IMR-90 (cell line): ENCODE measurements around the gene GAS6. TPM values are rescaled to one million over a fixed set of nuclear protein-coding genes. Genes with fewer than 3 reads are reported as not detected.
A peak's percentile ranks its signal among the peaks of the same experiment; 100 is the strongest.

Source experiments
- ATAC-seq: fragments of 200-7000 bp; cut with Tn5 transposase; 2 replicates; pipeline ENCODE4 v1.9.1; 2020; ENCODE audit warnings: low read depth, mild to moderate bottlenecking, moderate library complexity
- BruUV-seq: library from RNA; stranded (reverse); fragments of 400-500 nt; replicated peaks from 2 replicates; lab custom pipeline; 2021; lab: Mats Ljungman, UMichigan
- CTCF ChIA-PET: fragments of 300-600 bp; formaldehyde crosslinking; extraction: SDS; loops from one replicate; lab custom pipeline; 2021; ENCODE audit warnings: antibody characterized with exemption; lab: Yijun Ruan, JAX
- POLR2A ChIA-PET: fragments of 300-600 bp; sonication (Branson Sonifier 250); formaldehyde crosslinking; loops from one replicate; lab custom pipeline; 2022; ENCODE audit warnings: antibody characterized with exemption; ENCODE audit not compliant: unreplicated experiment; lab: Charles Lee
- DNase-seq: peaks from one replicate; pipeline ENCODE4 v3.0.0; 2013
- H2AFZ ChIP-seq: replicated peaks from 2 replicates; pipeline ENCODE3; 2013; ENCODE audit warnings: low read length, mild to moderate bottlenecking; ENCODE audit not compliant: poor library complexity
- H2AK5ac ChIP-seq: 2 replicates; pipeline ENCODE4 v1.6.1; 2013; ENCODE audit warnings: low read depth, low read length, inconsistent platforms
- H2AK9ac ChIP-seq: replicated peaks from 2 replicates; pipeline ENCODE3; 2013; ENCODE audit warnings: mild to moderate bottlenecking, low read depth, low read length, moderate library complexity; ENCODE audit not compliant: poor library complexity
- H2BK120ac ChIP-seq: 2 replicates; pipeline ENCODE4 v1.6.1; 2013; ENCODE audit warnings: low read depth, low read length, inconsistent platforms
- H2BK15ac ChIP-seq: 3 replicates; pipeline ENCODE4 v1.6.1; 2013; ENCODE audit warnings: low read depth, low read length, inconsistent platforms
- H2BK20ac ChIP-seq: 2 replicates; pipeline ENCODE4 v1.6.1; 2013; ENCODE audit warnings: low read depth, mild to moderate bottlenecking, inconsistent platforms, low read length, moderate library complexity
- H2BK5ac ChIP-seq: 2 replicates; pipeline ENCODE4 v1.6.1; 2013; ENCODE audit warnings: mild to moderate bottlenecking, low read depth, low read length, inconsistent platforms; ENCODE audit not compliant: poor library complexity, severe bottlenecking
- H3K14ac ChIP-seq: replicated peaks from 2 replicates; pipeline ENCODE4 v1.6.1; 2013; ENCODE audit warnings: low read depth, low read length, inconsistent platforms
- H3K18ac ChIP-seq: 2 replicates; pipeline ENCODE4 v1.6.1; 2013; ENCODE audit warnings: low read depth, low read length, control low read depth
- H3K23ac ChIP-seq: 2 replicates; pipeline ENCODE4 v1.6.1; 2013; ENCODE audit warnings: low read depth, low read length, inconsistent platforms
- H3K27ac ChIP-seq: 2 replicates; pipeline ENCODE4 v1.5.1; 2013; ENCODE audit warnings: mild to moderate bottlenecking, control low read depth, low read length; ENCODE audit not compliant: insufficient read depth
- H3K27me3 ChIP-seq: 2 replicates; pipeline ENCODE4 v1.6.1; 2013; ENCODE audit warnings: low read length; ENCODE audit not compliant: control insufficient read depth, insufficient read depth
- H3K36me3 ChIP-seq: 2 replicates; pipeline ENCODE4 v1.6.1; 2013; ENCODE audit warnings: low read length, mixed read lengths; ENCODE audit not compliant: control insufficient read depth, insufficient read depth
- H3K4ac ChIP-seq: 2 replicates; pipeline ENCODE4 v1.6.1; 2013; ENCODE audit warnings: low read depth, low read length, inconsistent platforms
- H3K4me1 ChIP-seq: 2 replicates; pipeline ENCODE4 v1.6.1; 2013; ENCODE audit warnings: low read length, mixed read lengths; ENCODE audit not compliant: control insufficient read depth, insufficient read depth
- H3K4me2 ChIP-seq: 2 replicates; pipeline ENCODE4 v1.6.1; 2013; ENCODE audit warnings: low read depth, mild to moderate bottlenecking, control low read depth, low read length, moderate library complexity
- H3K4me3 ChIP-seq: 2 replicates; pipeline ENCODE4 v1.5.1; 2013; ENCODE audit warnings: low read depth, mild to moderate bottlenecking, control low read depth, low read length, moderate library complexity; ENCODE audit not compliant: insufficient read depth
- H3K56ac ChIP-seq: 2 replicates; pipeline ENCODE4 v1.6.1; 2013; ENCODE audit warnings: low read length, inconsistent platforms; ENCODE audit not compliant: insufficient read depth; ENCODE audit errors: extremely low read depth
- H3K79me1 ChIP-seq, 2 experiments: 2 replicates each; pipeline ENCODE4 v1.6.1; 2013; ENCODE audit warnings: low read length in 2 of 2, inconsistent platforms in 1 of 2, low read depth in 1 of 2
- H3K9ac ChIP-seq: 2 replicates; pipeline ENCODE4 v1.6.1; 2013; ENCODE audit warnings: low read depth, low read length, control low read depth
- H3K9me1 ChIP-seq: 2 replicates; pipeline ENCODE4 v1.6.1; 2013; ENCODE audit warnings: low read length, inconsistent platforms; ENCODE audit not compliant: insufficient read depth
- H3K9me3 ChIP-seq: 2 replicates; pipeline ENCODE4 v1.6.1; 2013; ENCODE audit warnings: low read length; ENCODE audit not compliant: control insufficient read depth, insufficient read depth
- H4K20me1 ChIP-seq: 2 replicates; pipeline ENCODE4 v1.6.1; 2013; ENCODE audit warnings: low read length, inconsistent platforms; ENCODE audit not compliant: insufficient read depth
- H4K5ac ChIP-seq: 2 replicates; pipeline ENCODE4 v1.6.1; 2013; ENCODE audit warnings: mild to moderate bottlenecking, low read depth, low read length, control low read depth
- H4K8ac ChIP-seq, 2 experiments: 2 replicates each; pipeline ENCODE4 v1.6.1; 2013; ENCODE audit warnings: low read depth in 2 of 2, low read length in 2 of 2, control low read depth in 1 of 2, inconsistent platforms in 1 of 2
- H4K91ac ChIP-seq: 2 replicates; pipeline ENCODE4 v1.6.1; 2013; ENCODE audit warnings: low read depth, low read length, inconsistent platforms; ENCODE audit not compliant: insufficient read depth
- MAFK ChIP-seq: IDR thresholded peaks from 2 replicates; pipeline ENCODE4 v1.6.1; 2012; ENCODE audit warnings: low read depth, low read length, improper control_type of control experiment
- USF2 ChIP-seq: fragments of 150-350 bp; IDR thresholded peaks from 2 replicates; pipeline ENCODE4 v1.6.1; 2017; ENCODE audit warnings: mild to moderate bottlenecking, antibody characterized with exemption, low read length, low read depth
- WGBS, 2 experiments: methylation state at CpG; one replicate each; pipeline versions ENCODE4 v1.1.5 to v1.1.7; 2013; ENCODE audit warnings: missing lambda C conversion rate in 2 of 2; ENCODE audit not compliant: insufficient read length in 1 of 2; ENCODE audit errors: extremely low coverage in 2 of 2; 5-methylcytosine and 5-hydroxymethylcytosine counted together
- dilution Hi-C: fragments of 300-500 bp; cut with HindIII; formaldehyde crosslinking; loops from one replicate; pipeline ENCODE4 v1.14.3; 2018; ENCODE audit warnings: low sequenced_read_pairs; ENCODE audit not compliant: unreplicated experiment
- in situ Hi-C: fragments of 300-500 bp; cut with MboI; formaldehyde crosslinking; loops from 3 replicates; pipeline ENCODE4 v1.14.3; 2019; ENCODE audit warnings: low sequenced_read_pairs, inconsistent platforms, mixed read lengths
- intact Hi-C: fragments of 100-400 bp; cut with micrococcal nuclease; formaldehyde crosslinking; loops from 2 replicates; pipeline ENCODE4 v1.10.0; 2022
- polyA plus RNA-seq, 3 experiments: library from polyadenylated mRNA; depleted of rRNA; stranded (reverse); fragments of >200 nt; gene quantifications; 2 replicates each; pipeline ENCODE4 v1.2.3, GENCODE V29; 2012; ENCODE audit warnings: low replicate concordance in 1 of 3
- total RNA-seq: library from RNA; depleted of rRNA; stranded (reverse); fragments of >200 nt; gene quantifications from 2 replicates; pipeline ENCODE4 v1.2.3, GENCODE V29; 2012

GAS6 gene
- total and polyA plus RNA-seq, 2 of the 4 experiments (the other 2 are of a cell fraction) = 220 to 823 TPM

GRCh38 chr13:113859311-113860050, 4.4 kb downstream of the GAS6 start:
- TF ChIP-seq MAFK (peak; percentile 23), USF2 (no peak)
- H2BK20ac ChIP-seq = no peak overlapping the region
- DNase-seq (no peak), ATAC-seq (no peak)
- peak overlapping the region; percentile 28 to 83; a peak in 1 of 4 replicates for H4K8ac ChIP-seq
- no TSS peak for BruUV-seq
- ChIA-PET CTCF (no interaction called here), POLR2A (no interaction called here)
- peaks cover 7 to 67% of the 10 kb centered on the region in 2 experiments for H3K79me1 ChIP-seq
- H3K23ac ChIP-seq = peak overlapping the region; percentile 39
- no peaks in the 10 kb centered on the region for H3K27me3 ChIP-seq
- peak overlapping the region; percentile 83 for H3K4me2 ChIP-seq
- intact Hi-C loops (loop anchor here (5.0 kb wide), 2 partner anchors 88 to 368 kb away; no protein-coding TSS in a partner anchor), in situ Hi-C loops (no loop called here), dilution Hi-C loops (no loop called here)
- no peak overlapping the region for H2AFZ ChIP-seq
- H3K4me3 ChIP-seq = no peak overlapping the region
- no peak overlapping the region; the same call in 1 of the 2 replicates for H3K18ac ChIP-seq
- H3K9ac ChIP-seq = no peak overlapping the region
- peak overlapping the region; percentile 47 for H2AK9ac ChIP-seq
- H3K4me1 ChIP-seq = peaks cover 48% of the 10 kb centered on the region
- H3K14ac ChIP-seq = peak overlapping the region; percentile 73; the same call in 1 of the 2 replicates
- H2BK120ac ChIP-seq = 0 out of 2 replicates have a peak overlapping the region, but pooled peaks have one; percentile 30
- H3K9me1 ChIP-seq = peaks cover 38% of the 10 kb centered on the region
- peak overlapping the region; percentile 97; the same call in 1 of the 2 replicates for H3K27ac ChIP-seq
- H2AK5ac ChIP-seq = peak overlapping the region; percentile 29; the same call in 1 of the 2 replicates
- H2BK5ac ChIP-seq = peak overlapping the region; percentile 100
- H3K56ac ChIP-seq = no peak overlapping the region
- WGBS, 2 experiments = 100% methylated on average over 3 of the region's 4 CpGs; no CpG with 5 or more reads in 1 of the 2 experiments
- no peak overlapping the region for H4K5ac ChIP-seq
- peak overlapping the region; percentile 89 for H3K4ac ChIP-seq
- peaks cover 82% of the 10 kb centered on the region for H4K20me1 ChIP-seq
- no peaks in the 10 kb centered on the region for H3K9me3 ChIP-seq
- H4K91ac ChIP-seq = no peak overlapping the region
- no peak overlapping the region; the same call in 2 of the 3 replicates for H2BK15ac ChIP-seq
- peaks cover 32% of the 10 kb centered on the region for H3K36me3 ChIP-seq
